Stimulated activated CD4-positive, alpha-beta T cell treated with anti-CD3 and anti-CD28 coated beads, Interleukin-2, amount 100 ng/mL, for 24 hours (primary cell): ENCODE measurements around the gene LMO3.

Source experiments
- DNase-seq, 2 donors: peaks; one replicate each; pipeline ENCODE4 v3.0.0-alpha.2; 2020

The LMO3 gene

DNA sequence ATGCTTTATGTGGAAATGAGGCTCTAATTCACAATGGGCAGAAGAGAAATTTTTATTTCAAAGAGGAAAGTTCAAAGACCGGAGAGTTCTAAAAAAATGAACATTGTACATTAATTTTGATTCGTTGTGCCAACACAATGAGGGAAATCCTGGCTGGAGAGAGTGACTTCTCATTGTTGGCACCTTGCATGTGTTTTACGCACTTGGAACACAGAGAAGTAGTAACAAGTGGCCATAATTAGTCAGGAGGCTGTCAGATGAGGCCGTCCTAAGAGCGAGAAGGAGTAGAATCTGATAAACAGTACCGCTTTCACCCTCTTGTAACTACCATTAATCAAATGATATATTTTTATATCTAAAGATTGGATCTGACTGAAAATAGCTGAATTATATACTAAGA, 6.9 kb downstream of the LMO3 start:
- no peak for DNase-seq

DNA sequence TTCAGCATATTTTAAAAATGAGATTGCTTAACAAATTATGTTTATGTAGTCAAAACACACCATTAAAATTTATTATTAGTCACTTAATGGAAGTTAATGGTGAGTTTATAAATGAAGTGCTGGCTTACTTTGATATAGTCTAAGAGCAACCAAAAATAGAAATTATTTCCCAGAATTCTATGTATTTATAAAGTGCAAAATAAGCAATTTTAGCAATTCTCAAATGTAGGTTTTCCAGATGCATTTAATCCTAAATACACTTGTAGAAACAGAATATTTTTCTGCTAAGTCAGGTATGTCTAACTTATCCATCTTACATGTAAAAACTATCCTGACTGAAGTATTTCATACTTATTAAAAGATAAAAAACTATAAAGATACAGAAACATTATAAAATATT, 11.2 kb downstream of the LMO3 start:
- no peak for DNase-seq

DNA sequence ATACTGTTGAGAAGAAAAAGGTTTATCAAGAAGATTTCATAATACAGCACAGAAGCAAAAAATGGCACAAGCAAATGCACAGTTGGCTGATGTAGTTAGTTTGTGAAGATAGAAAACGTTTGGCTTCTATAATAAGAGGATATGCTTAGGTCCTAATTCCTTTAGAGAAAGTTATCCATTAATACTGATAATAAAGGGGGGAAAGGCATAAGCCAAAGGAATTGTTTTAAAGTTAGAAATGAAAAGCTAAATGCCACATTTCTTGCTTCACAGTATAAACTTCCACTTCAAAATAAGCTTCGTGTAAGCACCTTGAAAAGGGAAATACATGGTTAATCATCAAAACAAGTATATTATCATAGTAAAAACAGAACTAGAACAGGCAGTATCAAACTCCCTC, 12.4 kb downstream of the LMO3 start:
- no peak for DNase-seq

DNA sequence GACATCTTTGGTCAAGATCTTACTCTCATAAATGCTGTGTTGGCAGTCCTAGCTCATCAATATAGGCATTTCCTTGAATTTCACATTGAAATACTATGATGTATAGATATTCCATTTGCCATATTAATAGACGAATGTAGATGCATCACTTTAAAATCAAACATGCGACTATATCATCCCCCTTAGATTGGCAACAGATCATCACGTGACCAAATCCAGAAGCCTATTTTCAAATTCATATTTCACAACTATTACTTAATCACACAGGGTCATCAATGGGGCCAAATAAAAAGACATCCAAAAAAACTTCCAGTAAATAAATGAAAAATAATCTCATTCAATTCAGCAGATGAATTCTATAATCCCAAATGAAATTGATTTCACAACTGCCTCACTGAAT, 15.3 kb downstream of the LMO3 start:
- no peak for DNase-seq

DNA sequence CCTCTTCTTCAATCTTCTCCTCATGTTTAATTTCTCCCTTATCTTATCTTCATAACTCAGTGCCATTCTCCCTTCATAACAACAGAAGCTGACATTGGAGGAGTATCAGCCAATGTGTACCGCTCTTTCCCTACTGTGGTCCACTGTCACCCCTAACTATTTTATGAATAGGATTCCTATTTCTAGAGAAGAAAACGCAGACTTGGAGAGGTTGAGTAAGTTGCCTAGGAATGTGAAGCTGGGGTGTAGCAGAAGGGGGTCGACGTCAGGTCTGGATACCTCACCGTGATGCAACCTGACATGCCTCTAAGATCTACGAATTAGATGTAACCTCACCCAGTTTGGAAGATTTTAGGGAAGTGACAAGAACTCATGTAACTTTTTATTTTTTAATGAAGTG, 17.1 kb downstream of the LMO3 start:
- DNase-seq, result no peak

DNA sequence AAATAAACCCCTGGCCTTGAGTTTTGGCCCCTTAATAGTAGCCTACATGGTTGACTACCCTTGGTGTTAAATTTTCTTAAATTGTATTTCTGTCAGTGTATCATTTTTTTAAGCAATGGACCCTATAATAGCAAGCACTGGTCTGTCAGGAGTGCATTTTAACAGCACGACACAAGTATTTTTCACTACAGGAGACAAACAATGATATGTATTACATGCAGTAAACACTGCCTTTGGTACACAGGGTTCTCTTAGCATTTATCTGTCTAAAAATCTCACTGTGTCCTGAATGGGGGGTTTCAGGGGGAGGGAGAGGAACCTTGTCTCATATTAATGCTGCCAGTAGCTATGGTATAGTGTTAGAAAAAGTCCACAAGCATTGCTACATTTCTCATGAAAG, 18.4 kb downstream of the LMO3 start:
- DNase-seq, result no peak

DNA sequence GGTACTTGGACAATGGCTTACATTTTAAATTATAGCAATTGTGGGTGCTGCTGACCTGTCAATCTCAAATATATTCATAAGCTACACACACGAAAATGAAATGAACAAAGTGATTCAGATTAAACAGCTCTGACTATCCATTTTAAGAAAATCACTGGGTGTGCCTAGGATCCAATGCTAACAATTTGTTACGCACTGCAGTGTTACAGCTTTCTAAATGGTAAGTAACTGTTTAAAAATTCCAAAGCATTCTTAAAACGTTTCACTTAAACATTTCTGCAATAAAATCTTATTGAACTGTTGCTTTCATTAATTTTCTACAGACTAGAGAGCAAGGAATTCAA, 18.9 kb downstream of the LMO3 start:
- no peak for DNase-seq

DNA sequence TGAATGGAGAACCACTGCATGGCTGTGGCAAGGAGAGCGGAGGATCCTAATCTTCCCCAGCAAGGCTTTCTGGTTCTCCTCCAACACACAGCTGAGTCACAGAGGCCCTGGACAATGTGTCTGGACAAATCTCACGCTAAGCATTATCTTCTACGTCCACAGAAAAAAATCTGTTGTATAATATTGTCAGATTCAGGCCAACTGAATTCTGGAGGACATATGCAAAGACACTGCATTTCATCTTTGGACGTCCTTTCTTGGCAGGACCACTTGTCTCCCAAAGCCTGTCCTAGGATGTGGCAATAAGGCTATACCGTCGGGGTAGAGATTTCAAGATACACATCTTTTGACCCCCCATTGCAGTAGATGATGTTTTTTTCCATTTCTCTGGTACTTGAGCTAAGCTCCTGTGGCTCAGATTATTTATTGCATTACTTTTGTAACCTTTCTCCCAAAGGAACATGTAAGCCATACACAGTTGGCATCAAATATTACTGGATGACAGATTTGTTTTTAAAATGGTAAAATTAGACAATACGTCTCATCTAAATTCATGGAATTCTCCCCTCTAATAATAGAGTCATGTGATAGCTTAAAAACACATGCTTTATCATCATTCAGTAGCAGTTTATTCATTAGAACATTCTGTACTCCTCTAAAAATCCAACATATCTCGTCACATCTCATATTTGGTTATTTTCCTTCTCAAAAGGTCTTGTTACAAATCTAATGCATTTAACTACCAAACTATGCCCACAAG, 19.4 kb downstream of the LMO3 start:
- no peak for DNase-seq

DNA sequence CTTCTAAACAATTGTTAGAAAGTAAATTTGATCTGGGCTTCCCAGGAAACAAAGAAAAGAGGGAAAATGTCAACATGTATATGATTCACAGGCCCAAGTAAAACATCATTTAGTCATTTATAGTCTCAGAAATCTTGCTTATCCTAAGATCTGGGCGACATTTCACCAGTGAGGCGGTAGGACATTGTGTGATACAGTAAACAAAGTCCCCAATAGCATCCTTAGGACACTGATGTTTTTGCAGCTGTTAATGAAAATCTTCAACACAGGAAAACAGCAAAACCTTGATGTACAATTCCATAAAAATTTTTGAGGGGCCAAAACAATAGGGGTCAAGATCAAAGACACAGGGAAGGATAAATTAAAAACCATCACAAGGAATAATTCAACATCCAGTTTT, 20.2 kb downstream of the LMO3 start:
- no peak for DNase-seq

DNA sequence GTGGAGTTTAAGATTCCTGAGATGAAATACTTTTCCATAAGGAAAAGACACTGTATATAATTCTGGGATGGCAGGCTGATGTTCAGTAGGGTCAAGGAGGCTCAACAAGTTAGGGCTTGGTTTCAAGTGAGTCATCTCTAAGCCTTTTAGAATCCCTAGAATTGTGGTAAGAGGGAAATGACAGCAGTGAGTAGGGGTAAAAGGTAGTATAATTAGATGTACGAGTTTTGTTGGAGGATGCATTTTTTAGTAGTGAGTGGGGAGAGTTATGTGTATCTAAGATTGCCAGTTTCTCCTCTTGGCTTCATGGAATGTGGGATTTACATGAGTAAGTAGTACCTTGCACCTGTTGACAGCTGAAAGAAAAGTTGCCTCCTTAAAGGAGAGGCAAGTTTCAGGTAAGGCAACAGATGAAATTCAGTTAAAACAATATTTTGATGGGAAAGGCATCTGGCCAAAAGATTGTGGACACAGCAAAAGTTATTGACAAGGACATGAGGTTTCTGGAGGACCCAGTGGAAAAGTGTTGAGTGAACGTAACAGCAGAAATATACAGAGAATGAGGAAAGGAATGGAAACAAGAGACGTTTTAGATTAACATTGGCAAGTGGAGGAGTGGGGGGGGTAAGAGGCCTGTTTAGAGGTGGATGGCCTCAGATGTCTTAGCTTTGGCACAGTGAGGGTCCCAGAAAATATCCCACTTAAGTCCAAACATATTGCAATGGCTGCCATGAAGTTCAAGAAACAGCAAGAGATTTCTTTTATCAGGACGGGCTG, 21.8 kb downstream of the LMO3 start:
- DNase-seq, result no peak

DNA sequence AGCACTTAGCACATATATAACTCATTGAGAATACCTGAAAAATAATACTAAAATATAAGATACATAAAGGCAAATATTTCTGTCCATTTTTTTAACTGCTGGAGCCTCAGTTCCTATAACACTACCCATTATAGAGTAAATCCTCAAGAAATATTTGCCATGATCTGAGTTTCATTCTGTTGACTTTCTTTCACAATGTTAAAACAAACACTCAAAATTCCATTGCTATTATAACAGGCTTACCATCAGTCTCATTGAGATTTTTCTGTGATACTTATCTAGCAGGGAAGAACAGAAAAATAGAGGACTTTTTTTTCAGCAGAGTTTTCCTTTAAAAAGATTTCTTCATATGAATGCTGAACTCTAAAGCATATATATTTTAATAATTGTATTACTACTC, 24.5 kb downstream of the LMO3 start:
- DNase-seq, result no peak

DNA sequence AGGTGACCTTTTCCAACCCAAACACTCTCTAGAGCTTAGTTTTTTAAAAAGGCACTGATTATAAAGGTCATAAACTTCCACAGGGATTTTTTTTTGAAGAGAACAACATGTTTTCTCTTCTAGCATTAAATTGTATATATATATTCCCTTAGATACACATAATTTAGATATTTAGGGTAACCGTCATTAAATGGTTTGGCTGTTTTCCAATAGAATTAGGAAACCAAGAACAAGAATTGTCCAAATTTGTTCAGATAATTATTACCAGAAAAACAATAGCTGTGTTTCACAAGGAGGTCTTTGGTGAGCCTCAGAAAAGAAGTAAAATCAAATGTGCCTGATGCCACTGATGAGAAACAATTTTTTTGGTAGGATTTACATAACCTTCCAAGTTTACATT, 26.9 kb downstream of the LMO3 start:
- DNase-seq, result no peak

DNA sequence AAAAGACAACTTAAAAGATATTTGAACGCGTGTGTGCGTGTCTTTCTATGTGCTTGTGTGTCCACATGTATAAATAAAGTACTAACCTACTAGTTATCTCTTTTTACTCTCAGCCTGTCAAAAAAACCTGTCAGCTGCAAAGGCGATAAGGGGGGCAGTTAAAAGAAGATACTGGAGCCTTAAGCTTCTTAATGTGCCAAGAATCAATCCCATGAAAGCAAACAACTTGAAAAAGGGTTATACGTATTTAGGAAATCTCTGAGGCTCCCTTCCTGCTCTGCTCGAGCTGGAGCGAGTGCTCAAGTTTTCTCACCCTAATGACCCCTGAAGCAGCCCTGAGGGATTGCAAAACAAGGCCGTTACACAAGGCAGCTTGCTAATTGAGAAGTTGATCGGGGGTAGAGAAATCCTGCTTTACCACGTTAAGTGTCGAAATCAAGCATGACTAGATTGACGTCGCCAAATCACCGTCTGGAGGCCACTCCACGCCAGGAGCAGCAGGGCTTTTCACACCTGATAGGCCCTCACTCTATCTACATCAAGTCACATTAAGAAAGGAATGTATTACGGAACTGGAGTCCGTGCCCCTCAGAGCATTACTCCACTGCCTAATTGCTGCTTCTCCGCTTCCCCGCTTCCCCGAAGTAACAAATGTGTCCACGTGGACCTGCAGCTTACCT, 32.4 kb downstream of the LMO3 start:
- DNase-seq, result no peak

DNA sequence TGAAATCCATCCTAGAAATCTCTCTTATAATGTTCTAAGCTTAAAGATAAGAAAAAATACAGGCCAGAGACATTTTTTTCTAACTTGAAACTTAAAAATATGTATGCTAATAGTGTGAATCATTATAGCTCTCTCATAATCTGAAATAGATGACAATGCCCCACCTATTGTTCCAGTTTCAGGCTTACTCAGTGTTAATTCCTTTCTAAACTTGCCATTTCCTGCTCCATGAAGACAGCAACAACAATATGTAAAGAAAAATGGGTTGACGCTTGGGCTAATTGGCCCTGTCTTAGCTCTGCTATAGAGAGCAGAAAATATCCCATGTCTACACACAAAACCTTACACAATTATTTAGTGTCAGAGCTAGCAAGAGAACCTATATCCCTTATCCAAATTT, 37.1 kb downstream of the LMO3 start:
- no peak for DNase-seq

DNA sequence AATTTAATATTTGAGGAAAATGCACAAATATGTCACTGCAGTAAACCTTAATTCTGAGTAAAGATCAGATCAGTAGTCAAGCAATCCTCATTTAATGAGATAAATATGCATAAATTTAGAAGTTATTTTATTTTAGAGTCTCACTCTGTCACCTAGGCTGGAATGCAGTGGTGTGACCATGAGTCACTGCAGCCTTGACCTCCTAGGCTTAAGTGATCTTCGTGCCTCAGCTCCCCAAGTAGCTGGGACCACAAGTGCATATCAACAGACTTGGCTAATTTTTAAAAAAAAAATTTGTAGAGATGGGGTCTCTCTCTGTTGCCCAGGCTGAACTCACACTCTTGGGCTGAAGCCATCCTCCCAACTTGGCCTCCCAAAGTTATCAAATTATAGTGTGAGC, 41.3 kb downstream of the LMO3 start:
- DNase-seq, result no peak

DNA sequence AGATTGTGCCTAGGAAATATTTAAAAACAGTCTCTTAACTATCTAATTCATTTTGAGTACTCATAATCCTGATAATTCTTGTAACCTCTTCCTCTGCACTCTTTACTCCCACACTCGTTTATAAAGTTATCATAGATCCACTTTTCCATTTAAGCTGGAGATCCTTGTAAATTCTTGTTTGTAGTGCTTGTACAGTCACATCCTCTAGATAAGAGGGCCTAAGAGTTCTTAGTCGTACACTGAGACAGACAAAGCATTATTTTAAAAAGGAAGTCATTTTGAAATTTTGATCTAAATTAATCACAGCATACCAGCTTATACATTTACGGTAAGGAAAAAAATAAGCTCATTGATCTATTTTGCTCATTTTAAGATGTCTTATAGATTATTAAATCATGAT, 42.5 kb downstream of the LMO3 start:
- DNase-seq, result no peak

DNA sequence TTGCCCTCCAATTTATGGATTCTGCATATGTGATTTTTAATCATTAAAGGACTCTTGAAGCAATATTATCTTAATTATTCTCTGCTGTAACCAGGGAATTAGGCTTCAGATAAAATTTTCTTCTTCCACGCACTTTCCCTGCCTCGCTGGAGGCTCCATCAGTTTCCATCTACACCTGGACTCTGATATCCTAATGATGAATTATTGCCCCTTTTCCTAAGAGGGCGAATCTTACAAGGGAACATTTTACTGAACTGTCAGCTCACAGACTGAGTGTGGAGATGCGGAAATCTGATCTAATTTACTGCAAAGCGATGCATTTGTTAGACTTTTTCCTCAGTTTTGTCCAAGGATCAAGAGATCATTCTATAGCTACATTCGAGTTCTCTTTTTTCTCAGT, 43.0 kb downstream of the LMO3 start:
- DNase-seq, result no peak

DNA sequence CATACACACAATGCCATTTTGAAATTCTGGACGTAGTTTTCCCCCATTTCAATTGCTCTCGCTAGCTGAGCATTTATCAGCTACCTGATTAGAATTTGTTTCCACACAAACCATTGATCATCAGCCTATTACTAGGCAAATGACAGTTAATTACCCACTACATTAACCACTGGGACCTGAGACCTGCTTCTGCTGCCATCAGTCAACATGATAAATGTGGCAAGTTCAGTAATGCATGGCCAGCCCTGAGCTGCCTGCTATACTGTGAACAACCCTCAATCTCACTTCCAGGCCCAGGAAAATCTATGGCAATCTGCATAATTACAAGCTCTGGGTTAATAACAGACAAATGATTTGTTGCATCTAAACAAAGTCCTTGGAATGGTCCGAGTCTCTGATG, 43.5 kb downstream of the LMO3 start:
- DNase-seq, result no peak

DNA sequence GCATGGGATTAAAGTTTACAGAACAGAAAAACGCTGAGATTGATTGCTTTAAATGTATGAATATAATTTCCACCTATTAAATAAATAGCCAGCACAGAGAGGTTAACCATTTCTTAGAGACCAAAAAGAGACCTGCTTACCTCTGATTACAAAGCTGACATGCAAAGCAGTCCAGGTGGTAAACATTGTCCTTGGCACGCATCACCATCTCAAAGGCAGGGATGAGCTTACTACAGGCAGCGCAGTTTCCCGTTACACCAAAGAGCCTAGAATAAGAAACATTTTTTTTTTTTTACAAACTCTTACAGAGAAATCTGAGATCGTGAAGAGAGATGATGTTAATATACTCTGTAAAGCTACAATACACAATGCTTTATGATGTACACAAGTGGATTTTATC, 45.7 kb downstream of the LMO3 start:
- no peak for DNase-seq

DNA sequence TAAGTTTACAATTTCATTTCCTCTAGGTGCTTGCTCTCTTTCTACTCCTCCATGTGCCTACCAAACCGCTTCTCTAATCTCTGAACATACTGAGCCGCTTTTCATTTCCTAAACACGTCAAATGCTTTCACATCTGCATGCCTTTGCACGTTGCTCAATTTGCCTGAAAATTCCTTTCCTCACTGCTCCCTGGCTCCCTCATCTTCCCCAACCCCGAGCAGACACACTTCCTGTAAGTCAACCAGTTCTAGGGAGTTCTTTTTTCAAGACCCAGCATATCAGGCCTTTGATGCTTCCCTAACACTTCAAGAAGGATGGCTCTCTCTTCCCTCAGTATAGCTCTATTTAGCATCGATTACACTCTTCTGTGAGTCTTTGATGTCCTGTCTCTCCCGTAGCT, 50.3 kb downstream of the LMO3 start:
- DNase-seq, result no peak

DNA sequence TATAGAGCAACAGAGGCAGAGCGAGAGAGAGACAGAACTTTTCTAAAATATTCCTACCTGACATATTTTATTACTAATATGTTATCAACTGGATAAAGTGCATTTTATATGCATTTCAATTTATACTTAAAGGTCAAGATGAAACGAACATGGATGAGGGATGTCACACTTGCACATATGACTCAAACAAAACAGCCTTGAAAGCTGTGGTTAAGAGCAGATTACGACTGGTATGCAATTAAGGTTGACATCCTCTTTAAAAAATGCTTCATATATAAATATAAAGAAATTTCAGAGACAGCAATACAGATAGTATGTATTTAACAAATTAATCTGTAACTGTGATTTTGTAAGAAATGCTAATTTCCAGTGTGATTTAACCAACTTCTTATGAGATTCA, 52.5 kb downstream of the LMO3 start:
- DNase-seq, result no peak

DNA sequence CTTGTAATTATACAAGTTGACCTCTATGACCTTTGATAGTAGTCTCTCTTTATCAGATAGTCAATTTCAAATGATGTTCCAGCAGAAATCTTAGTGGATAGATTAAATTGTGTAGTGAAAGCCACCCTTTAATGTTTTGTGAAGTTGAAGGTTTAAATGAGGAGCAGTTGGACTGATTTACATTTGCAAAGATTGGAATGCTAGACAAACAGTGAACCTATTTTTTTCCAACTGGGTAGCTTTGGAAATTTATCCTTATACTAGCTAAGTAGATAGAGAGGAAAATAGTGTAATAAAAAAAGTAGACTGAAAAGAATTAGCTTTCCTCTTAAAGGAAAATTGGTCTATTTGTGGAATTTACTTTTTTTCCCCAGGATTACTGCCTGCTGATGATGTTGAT, 53.7 kb downstream of the LMO3 start:
- DNase-seq, result no peak

DNA sequence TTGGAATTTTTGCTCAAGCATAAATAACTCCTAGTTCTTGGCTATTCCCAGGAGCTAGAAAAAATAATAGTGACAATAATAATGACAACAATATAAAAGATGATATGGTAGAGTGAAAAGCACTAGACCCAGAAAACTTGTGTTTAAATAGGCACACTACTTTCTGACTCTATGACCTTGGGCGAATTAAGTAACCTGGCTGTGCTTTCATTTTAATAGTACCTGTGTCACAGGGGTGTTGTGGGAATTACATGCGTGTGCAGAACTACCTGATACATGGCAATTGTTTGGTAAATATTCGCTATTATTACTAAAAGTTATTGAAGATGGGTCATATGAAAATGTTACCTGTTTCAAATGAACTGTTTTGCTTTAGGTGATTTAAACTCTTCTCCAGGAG, 60.1 kb downstream of the LMO3 start:
- DNase-seq, result no peak

DNA sequence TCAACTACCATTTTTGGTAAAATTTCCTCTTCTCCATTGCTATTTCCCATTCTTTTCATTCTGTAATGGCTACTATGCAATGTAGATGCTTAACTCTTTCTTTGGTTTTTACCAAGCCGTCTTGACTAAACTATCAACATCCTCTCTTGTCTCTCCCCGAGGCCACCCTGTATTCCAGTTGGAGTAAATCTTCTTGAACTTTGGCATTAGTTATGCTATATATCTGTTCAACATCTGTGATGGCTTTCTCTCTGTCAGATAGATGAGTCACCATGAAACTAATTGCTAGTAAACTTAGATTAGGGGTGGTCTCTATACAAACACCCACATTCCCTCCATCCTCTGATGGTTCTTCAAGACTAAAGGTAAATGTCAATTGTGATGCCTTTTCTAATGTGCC, 63.4 kb downstream of the LMO3 start:
- no peak for DNase-seq
